HG03108 (cell line): Measurements from ENCODE around the gene CBX6.
"Not testable (repeated sequence)": the region's sequence is repeated elsewhere in the genome, so short reads cannot be mapped to it uniquely, and the experiment has no call there.

ENCODE experiments used
- ATAC-seq: cut with Tn5 transposase; IDR thresholded peaks from one replicate; pipeline ENCODE4 v1.9.1; 2021; ENCODE audit warnings: moderate library complexity; ENCODE audit not compliant: unreplicated experiment

Gene CBX6

GRCh38 chr22:38872172-38872830 is at the start of gene CBX6:
TSS of gene CBX6 (minus strand) at chr22:38872216. CDS start at chr22:38872190, 26 bp downstream.
- ATAC-seq, result peak; percentile 67

GRCh38 chr22:38921806-38922205 is 49.8 kb upstream of the CBX6 start:
- no peak for ATAC-seq

GRCh38 chr22:38921120-38921519 is 49.1 kb upstream of the CBX6 start:
- ATAC-seq, result no peak

- no peak for ATAC-seq
Measured at GRCh38 chr22:38919631-38920190, 47.7 kb upstream of the CBX6 start.

- no peak for ATAC-seq
Measured at GRCh38 chr22:38911434-38911833, 39.4 kb upstream of the CBX6 start.

- no peak for ATAC-seq
Measured at GRCh38 chr22:38907767-38908166, 35.8 kb upstream of the CBX6 start.

GRCh38 chr22:38906052-38906451 is 34.0 kb upstream of the CBX6 start:
- ATAC-seq, result no peak

GRCh38 chr22:38904052-38904617 is 32.1 kb upstream of the CBX6 start:
- not testable (repeated sequence) for ATAC-seq

- ATAC-seq, result no peak
Measured at GRCh38 chr22:38901111-38901641, 29.2 kb upstream of the CBX6 start.

- ATAC-seq, result no peak
Measured at GRCh38 chr22:38900677-38901076, 28.7 kb upstream of the CBX6 start.

- ATAC-seq, result no peak
Measured at GRCh38 chr22:38891256-38891655, 19.2 kb upstream of the CBX6 start.

GRCh38 chr22:38890377-38890776 is 18.4 kb upstream of the CBX6 start:
- no peak for ATAC-seq

GRCh38 chr22:38886333-38886732 is 14.3 kb upstream of the CBX6 start:
- ATAC-seq, result no peak

GRCh38 chr22:38882972-38883622 is 11.1 kb upstream of the CBX6 start:
- no peak for ATAC-seq

GRCh38 chr22:38881997-38882879 is 10.2 kb upstream of the CBX6 start:
- no peak for ATAC-seq

- no peak for ATAC-seq
Measured at GRCh38 chr22:38881464-38881871, 9.5 kb upstream of the CBX6 start.

- ATAC-seq, result no peak
Measured at GRCh38 chr22:38879961-38880360, 7.9 kb upstream of the CBX6 start.

- no peak for ATAC-seq
Measured at GRCh38 chr22:38879108-38879729, 7.2 kb upstream of the CBX6 start.

- no peak for ATAC-seq
Measured at GRCh38 chr22:38878001-38878400, 6.0 kb upstream of the CBX6 start.

- ATAC-seq, result no peak
Measured at GRCh38 chr22:38874529-38875222, 2.7 kb upstream of the CBX6 start.
